ENCODE measurements around the gene HSPA1B.
"Not testable (repeated sequence)": the region's sequence is repeated elsewhere in the genome, so short reads cannot be mapped to it uniquely, and the experiment has no call there.

Gene HSPA1B

DNA sequence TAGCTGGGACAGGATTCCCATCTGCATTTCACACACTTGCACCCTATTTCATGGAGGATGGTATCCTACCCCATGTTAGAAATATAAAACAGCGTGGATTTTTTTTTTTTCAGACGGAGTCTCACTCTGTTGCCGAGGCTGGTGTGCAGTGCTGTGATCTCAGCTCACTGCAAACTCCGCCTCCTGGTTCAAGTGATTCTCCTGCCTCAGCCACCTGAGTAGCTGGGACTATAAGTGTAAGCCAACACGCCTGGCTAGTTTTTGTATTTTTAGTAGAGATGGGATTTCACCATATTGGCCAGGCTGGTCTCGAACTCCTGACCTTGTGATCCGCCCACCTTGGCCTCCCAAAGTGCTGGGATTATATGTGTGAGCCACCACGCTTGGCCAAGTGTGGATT lies 30.2 kb downstream of the HSPA1B start:
- DNase-seq (ENCODE audit: low read depth in 1 of 2, low spot score in 1 of 2) = not testable (repeated sequence)

DNA sequence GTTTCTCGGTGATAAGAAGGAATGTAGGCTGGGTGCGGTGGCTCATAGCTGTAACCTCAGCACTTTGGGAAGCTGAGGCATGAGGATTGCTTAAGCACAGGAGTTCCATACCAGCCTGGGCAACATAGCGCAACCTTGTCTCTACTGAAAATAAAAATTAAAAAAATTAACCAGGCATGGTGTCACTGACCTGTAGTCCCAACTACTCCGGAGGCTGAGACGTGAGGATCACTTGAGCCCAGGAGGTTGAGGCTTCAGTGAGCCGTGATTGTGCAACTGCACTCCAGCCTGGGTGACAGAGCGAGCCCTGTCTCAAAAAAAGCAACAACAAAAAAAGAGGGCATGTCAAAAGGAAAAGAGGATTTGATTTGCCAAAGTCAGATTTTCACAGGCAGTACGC lies 31.2 kb downstream of the HSPA1B start:
- DNase-seq (ENCODE audit: low read depth in 1 of 2, low spot score in 1 of 2) = no peak

DNA sequence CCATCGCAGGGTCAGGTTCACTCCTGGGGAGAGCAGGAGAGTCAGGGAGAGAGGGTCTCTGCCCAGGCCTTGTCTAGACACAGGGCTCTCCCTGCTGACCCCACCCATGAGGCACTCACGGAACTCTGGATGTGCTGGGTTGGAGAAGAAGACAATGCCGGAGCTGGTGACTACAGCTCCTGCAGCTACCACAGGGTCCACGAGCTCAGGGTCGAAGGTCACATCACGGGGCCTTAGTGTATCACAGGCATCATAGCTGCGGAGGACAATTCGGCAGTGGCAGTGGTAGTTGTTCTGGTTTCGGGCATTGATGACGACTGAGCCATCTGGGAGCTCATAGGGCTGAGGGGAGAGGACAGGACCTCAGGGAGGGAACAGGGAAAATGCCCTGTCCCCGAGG lies 32.4 kb downstream of the HSPA1B start:
- DNase-seq (ENCODE audit: low read depth in 1 of 2, low spot score in 1 of 2) = no peak

DNA sequence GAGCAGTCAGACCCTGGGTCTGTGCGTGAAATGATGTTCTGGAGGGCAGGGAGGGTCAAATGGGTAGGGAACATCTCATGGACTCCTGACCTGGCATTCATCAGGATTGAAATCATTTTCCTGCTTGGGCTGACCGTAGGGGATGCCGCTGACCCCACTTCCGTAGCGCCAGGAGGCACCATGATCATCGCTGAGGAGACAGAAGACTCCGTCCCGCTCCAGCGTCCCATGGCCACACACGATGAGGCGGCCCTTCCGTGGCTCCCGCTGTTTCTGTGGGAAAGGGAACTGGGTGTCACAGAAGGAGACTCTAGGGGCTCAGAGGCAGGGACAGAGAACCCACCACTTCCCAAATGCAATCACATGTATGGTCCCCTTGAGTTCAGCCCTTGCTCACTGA lies 32.8 kb downstream of the HSPA1B start:
- no peak for DNase-seq (ENCODE audit: low read depth in 1 of 2, low spot score in 1 of 2)

DNA sequence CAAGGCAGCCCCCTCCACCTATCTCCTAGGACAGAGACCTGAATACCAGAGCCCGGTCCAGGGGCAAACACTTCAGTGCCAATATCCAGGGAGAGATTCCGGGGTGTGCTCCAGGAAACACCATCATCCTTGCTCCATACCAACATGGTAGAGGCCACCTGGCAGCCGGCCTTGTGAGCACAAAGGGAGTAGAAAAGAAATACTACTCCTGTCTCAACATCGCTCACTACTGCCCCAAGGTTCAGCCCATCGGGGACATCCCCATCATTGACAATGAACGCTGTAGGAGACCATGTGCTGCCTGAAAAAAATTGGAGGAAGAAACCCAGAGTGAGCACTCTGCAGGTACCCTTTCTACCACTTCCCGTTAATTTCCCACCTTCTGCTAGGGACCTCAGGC lies 33.6 kb downstream of the HSPA1B start:
- DNase-seq (ENCODE audit: low read depth in 1 of 2, low spot score in 1 of 2) = no peak

DNA sequence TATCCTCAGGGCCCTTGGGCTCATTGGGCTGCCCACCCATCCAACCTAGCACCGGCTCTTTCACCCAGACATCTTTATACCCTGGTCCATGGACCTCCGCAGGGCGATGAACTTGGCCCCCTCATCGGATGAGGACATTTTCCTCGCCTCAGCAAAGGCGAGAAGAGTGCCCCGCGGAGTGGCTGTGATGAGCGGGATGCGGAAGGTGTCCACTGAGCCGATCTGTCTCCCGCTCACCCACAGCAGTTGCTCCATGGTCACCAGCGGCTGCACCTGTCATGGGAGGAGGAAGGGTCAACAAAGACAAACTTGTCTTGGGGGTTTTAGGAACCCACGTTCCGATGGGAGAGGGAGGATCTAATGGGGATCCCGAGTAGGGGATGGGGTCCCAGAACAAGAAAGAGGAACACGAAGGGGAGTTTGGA lies 34.4 kb downstream of the HSPA1B start:
- no peak for DNase-seq (ENCODE audit: low read depth in 1 of 2, low spot score in 1 of 2)

DNA sequence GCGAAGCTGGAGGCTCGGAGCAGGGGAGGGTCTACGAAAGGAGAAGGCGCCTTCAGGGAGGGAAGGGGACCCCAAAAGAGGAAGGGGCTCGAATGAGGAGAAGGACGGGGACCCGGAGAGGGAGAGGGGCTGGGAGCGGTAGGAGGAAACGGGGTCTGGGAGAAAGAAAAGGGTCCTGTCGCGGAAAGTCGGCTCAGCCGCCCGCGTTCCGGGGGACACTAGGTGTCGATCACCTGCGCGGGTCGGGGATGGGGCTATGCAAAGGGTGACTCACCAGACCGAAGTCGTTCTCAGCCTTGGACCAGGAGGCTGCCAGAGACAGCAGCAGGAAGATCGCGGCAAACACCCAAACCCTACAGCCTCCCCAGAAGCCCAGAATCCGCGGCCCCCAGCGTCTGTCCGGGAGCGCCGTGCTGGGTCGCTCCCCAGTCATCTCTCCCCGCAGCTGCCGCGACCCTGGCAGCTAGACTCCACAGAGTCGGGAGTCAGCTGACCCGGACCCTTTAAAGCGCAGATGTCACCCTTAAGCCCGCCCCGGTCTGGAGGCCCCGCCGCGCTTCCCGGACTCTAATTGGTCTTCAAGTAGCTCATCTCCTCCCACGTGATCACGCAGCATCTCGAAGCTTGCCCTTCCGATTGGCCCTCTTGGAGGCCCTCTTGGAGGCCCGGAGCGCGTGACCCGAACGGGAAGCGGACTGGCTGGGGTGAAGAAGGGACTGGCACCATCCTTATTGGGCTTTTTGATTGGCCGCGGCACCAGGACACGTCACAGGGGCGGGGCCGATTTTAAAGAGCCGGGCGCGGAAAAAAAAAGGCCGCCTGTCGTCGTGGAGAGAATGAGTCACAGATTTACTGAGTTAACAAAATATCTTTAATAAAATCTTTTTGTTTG lies 35.1 kb downstream of the HSPA1B start, which contains the start of gene NEU1:
Gene NEU1 (minus strand): TSS at position 478 of the 892 bp plus-strand sequence. CDS start 45 bp downstream, at position 433.
- DNase-seq (ENCODE audit: low read depth in 1 of 2, low spot score in 1 of 2) = peak; percentile 92 to 98

DNA sequence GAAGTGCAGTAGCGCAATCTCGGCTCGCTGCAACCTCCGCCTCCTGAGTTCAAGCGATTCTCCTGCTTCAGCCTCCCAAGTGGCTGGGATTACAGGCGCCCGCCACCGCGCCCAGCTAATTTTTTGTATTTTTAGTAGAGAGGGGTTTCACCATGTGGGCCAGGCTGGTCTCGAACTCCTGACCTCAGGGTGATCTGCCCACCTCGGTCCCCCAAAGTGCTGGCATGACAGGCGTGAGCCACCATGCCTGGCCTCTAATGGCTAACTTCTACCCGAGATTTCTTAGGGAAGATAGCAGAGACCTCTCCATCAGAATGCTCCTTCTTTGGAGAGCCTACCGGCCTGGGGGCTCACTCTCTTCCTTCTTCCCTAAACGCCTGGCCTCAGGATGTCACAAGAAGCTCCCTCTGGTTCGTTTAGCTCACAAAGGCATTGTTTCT lies 36.6 kb downstream of the HSPA1B start:
- not testable (repeated sequence) for DNase-seq (ENCODE audit: low read depth in 1 of 2, low spot score in 1 of 2)

DNA sequence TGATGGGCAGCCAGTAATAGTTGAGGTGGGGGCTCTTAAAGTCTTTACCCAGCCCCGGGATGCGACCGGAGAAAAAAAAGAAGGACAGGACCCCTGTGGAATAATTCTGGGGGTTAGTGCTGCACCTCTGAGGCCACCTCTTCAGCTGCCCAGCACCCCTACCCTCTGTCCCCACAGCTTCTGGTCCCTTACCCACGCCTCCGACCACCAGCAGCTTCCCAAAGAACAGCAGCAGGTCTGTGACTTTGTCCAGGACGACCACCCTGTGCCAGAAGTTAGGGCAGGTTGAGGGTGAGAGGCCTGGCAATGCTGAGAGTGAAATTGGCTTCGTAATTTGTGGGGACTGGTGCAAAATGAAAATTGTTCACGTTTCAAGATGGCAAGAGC lies 37.3 kb downstream of the HSPA1B start:
- DNase-seq (ENCODE audit: low read depth in 1 of 2, low spot score in 1 of 2) = no peak

DNA sequence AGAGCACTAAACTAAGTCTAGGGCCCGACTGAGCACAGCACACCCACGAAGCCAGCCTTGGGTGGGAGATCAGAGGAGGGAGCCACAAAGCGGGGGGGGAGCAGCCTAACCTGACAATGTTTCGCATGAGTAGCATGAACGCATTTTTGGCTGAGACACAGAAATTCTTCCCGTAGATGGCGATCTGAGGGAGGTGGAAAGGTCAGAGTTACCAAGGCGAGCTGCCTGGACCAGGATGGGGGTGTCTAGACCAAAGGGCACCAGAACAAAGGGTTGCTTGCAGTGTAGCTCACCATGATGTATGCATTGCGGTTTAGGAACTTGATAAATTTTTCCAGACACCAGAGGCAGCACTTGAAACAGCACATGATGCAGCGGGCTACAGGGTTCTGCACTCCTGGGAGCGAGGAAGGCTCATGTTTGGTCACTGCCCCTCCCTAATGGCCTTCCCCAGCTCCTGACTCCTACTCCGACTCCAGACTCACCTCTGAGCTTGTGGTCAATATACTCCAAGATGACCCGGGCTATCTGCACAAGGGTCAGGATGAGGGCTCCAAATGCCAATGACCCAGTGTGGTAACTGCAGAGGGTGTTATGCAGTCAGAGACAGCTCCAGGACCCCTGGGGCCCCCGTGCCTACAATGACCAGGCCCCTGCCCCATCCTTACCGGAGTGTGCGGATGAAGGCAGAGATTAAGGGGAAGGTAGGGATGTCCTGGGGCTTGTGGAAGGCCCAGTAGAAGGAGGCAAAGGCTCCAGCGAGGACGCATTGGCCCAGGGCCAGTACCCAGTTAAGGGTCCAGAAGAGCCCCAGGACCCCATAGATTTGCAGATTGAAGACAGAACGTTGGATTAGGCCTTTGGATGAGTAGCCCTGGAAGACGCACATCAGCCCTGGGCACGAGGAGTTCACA lies 37.9 kb downstream of the HSPA1B start:
- DNase-seq (ENCODE audit: low read depth in 1 of 2, low spot score in 1 of 2) = no peak

DNA sequence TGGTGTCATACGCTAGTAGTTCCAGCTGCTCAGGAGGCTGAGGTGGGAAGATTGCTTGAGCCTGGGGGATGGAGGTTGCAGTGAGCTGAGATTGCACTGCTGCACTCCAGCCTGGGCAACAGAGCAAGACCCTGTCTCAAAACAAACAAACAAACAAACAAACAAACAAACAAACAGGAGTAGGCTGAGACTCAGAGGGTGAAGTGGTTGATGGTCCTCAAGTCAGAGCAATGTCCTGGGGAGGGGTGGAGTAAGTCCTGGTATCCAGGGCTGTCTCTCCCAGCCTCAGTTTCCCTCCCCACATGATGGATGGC lies 41.1 kb downstream of the HSPA1B start:
- not testable (repeated sequence) for DNase-seq (ENCODE audit: low read depth in 1 of 2, low spot score in 1 of 2)

DNA sequence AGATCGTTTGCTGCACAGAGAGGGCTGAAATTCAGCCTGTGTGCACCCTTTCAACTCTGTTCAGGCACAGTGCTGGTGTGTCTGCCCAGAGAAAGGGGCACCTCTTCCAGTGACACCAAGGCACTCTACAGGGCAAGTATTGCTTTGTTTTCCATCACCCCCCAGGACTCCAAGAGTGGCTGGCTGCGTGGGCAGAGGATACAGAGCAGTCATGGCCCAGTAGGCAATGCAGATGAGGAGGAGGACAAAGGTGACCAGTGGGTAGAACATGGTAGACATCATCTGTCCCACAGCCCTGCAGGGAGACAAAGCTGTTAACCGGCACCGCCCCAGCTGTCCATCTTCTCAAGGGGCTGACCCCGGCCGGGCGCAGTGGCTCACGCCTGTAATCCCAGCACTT lies 41.8 kb downstream of the HSPA1B start:
- DNase-seq (ENCODE audit: low read depth in 1 of 2, low spot score in 1 of 2) = no peak

DNA sequence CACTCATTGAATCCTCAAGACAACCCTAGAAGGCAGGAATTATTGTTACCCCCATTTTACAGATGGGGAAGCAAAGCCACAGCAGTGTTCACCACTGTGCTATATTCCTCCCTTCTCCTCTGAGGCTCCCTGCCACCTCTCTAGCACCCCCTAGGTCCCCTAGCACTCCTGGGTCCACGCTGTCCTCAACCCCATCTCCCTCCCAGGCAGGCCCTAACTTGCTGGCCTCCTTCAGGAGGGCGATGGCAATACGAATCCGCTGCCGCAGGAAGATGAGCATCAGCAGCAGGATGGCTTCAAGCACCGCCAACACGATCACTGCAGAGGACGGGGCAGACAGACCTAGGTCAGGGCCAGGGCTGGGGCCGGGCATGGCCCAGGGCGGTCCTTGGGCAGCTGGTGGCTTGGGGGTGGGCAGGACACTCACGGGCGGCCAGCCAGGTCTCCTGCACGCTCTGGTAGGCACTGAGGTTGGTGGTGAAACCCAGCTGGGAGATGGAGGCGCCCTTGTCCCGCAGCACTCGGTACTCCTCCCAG lies 42.9 kb downstream of the HSPA1B start:
- no peak for DNase-seq (ENCODE audit: low read depth in 1 of 2, low spot score in 1 of 2)

DNA sequence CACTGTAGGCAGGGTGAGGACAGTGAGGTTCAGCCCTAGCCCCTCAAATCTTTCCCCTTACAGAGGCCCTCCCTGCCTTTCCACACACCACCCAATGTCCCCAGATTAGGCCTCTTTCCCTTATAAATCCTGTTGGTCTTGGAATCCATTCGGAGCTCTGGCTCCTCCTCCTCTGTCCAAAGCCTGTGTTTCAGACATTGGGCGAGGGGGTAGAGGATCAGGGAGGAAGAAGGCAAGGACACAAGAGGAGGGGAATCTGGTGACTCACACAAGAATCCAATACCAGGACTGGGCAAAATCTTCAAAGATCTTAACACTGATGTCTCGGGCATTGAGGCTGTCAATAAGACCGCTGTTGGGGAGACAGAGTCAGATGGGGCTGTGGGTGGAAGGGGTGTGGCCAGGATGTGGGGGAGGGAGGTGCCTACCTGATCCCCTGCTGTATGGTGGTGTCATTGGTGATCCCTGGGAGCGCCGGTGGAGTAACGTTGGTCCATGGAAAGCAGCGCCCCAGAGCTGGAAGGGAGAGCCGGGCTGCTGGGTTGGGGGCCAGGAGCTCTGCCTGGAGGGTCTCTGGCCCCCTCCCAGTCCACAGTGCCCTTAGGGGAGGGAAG lies 43.6 kb downstream of the HSPA1B start:
- DNase-seq (ENCODE audit: low read depth in 1 of 2, low spot score in 1 of 2) = no peak

DNA sequence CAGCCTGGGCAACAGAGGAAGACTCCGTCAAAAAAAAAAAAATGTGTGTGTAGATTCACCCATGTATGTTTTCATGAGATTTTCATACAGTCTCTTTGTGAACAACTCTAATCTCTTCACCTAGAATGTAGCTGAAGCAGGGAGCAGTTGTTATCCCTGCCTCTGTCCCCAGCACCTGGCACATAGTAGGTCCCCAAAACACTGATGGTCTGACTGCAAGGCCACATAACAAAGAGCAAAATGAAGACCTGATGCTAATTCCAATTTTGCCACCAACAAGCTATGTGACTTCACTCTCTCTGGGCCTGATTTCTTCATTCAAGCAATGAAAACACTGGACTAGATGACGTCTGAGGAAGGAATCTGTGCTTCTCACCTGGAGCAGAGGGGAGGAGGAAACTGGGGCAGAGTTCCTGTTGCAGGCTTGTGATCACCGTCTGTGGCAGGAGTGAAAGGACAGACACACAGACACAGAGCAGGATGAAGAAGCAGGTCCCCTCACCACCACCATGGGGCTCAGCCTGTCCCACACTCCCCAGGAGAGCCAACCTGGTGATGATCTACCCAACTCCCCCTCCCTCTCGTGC lies 46.6 kb downstream of the HSPA1B start:
- no peak for DNase-seq (ENCODE audit: low read depth in 1 of 2, low spot score in 1 of 2)

DNA sequence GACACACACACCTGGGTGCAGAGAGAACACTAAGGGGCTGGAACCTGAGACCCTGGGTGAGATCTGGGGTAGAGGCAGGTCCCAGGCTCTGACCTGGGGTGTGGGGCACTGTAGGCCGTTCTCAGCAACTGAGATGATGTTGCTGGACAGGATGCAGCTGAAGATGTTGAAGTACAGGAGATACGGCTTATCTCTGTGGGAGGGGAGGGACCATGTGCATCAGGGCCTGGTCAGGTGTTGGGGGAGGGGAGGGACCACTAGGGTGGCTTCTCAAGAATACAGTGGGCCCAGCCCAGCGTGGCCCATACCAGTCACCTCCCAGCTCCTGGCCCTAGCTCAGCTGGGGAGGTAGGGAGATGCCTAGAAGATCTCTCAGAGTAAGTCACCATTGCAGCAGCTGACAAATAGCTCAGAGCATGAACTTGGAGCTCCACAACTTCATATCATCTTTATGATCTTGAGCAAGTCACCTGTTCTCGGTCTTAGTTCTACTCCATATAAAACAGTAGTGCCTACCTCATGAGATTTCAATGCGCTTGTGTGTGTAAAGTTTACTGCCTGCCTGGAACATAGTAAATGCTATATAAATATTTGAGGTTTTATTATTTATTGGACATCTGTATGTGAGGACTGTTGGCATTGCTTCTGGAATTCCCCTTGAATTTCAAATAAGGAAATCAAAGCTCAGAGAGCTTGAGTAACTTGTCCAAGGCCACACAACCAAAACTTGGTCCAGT lies 47.5 kb downstream of the HSPA1B start:
- no peak for DNase-seq (ENCODE audit: low read depth in 1 of 2, low spot score in 1 of 2)

DNA sequence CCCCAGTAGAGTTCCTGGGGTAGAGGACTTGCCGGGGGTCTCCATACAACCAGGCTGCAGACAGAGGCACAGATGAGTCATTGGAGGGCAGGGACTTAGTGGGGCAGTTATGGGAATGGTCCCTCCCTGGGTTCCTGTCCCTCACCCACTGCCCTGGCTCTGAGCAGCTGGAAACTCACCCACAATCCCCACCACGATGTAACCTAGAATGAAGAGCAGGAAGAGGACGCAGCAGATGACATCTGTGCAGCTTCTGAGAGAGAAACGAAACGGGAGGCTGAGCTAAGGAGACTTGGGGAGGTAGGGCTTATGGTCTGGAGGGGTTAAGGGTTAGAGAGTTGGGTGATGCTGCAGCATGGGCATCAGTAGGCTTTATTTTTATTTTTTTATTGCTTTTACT lies 48.3 kb downstream of the HSPA1B start:
- DNase-seq (ENCODE audit: low read depth in 1 of 2, low spot score in 1 of 2) = no peak

DNA sequence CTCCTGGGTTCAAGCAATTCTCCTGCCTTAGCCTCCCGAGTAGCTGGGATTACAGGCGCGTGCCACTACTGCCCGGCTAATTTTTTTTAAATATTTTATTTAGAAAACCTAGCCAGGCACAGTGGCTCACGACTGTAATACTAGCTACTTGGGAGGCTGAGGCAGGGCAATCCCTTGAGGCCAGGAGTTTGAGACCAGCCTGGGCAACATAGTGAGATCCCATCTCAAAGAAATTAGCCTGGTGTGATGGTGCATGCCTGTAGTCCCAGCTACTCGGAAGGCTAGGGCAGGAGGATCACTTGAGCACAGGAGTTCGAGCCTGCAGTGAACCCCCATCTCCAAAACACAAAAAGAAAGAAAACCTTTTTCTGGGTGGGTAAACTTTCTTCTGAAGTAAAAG lies 48.8 kb downstream of the HSPA1B start:
- no peak for DNase-seq (ENCODE audit: low read depth in 1 of 2, low spot score in 1 of 2)

DNA sequence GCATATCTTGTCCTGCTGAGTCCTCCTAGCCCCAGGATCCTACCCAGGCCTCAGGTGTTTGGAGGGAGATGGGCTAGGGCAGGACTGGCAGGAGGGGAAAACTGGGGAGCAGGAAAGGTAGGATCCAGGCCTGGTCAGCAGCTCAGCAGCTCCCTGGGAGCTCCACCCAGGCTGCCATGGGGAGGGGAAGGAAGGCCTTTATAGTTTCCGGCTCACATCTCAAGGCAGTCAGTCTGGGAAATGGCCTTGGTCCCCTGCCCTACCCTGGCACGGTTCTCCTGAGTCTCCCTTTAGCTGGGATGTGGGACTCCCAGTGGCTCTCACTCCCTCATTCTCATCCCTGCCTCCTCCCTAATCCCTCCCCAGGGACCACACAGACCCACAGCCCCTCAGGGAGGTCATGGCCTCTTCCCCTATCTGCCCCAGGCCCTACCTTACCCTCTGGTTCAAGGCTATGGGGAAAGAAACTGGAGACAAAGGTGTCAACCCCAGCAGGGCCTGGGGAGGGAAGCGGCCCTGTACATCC lies 49.6 kb downstream of the HSPA1B start:
- DNase-seq (ENCODE audit: low read depth in 1 of 2, low spot score in 1 of 2) = no peak

DNA sequence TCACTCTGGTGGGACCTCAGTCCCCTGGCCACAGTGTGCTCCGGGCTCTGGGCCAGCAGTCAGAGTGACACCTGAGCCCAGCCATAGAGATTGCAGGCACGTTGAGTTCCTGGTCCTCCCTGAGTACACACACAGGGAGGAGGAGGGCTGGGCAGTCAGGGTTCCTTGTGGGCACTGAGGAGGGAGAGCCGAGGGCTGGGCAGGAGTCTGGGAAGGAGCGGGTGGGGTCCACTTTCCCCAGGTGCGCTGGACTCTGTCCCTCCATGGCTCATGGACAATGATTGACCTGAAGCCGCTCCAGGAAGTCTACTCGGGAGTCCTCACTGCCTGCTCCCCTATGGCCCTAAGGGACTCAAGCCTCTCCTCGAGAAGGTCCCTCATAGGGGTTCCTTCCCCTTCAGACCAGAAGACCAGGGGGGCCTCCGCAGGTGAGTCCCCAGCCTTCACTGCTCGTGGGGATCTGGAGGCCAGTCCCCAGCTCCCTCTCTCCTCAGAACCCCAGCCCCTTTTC lies 50.2 kb downstream of the HSPA1B start:
- no peak for DNase-seq (ENCODE audit: low read depth in 1 of 2, low spot score in 1 of 2)
